ENCODE measurements around the gene KIFAP3. TPM values are rescaled to one million over a fixed set of nuclear protein-coding genes. Genes with fewer than 3 reads are reported as not detected.
A peak's percentile ranks its signal among the peaks of the same experiment; 100 is the strongest.
"Not testable (repeated sequence)": the region's sequence is repeated elsewhere in the genome, so short reads cannot be mapped to it uniquely, and the experiment has no call there.

KIFAP3 gene
- total RNA-seq, result 27.5 and 30.2 TPM in 2 replicates
- 27.5 and 42.9 TPM in 2 replicates for polyA plus RNA-seq
- 23.6 and 31.9 TPM in 2 replicates for polyA plus RNA-seq (2012)
- polyA minus RNA-seq (ENCODE audit: low replicate concordance), result 2.6 and 8.6 TPM in 2 replicates

DNA sequence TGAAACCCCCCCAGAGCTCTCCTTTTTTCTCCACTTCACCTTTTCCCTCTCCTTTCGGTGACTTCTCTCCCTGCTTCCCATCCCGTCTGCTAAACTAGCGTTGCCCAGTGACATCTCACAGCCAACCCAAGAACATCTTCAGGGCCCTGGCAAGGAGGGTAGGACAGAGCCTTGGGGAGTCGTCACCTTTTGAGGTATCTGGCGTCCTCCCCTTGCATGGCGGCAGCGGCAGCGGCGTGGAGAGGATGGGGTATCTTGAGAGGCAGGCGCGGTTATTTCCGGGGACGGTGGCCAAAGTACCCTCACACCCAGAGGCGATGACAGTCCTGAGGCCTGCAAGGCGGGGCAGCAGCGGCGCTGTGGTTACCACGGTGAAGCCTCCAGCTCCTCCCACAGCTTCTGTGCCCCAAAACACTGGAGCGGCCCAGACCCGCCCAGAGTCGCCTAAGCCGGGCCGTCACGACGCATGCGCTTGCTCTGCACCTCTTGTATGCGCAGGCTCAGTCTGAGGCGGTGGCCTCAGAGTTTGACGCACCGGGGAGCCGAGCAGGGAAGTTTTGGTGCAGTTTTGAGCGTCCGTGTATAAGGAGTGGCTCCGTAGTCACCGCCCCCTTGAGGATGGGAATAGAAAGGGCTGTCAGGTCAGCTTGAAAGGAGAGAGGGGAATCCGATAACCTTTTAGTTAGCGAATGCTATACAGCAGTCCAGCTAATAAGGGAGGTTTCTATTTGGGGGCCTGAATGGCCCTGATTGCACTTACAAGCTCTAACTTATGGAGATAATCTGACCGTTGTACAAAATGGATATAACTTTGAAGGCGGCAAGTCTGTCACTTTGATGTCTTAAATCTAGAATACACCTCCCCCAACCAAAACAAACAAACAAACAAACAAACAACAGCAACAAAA, at the start of gene KIFAP3:
KIFAP3 (minus strand) TSS at position 446 of the 908 bp plus-strand sequence; CDS start at position 218, 228 bp downstream.
- TF ChIP-seq, protein P1, sequence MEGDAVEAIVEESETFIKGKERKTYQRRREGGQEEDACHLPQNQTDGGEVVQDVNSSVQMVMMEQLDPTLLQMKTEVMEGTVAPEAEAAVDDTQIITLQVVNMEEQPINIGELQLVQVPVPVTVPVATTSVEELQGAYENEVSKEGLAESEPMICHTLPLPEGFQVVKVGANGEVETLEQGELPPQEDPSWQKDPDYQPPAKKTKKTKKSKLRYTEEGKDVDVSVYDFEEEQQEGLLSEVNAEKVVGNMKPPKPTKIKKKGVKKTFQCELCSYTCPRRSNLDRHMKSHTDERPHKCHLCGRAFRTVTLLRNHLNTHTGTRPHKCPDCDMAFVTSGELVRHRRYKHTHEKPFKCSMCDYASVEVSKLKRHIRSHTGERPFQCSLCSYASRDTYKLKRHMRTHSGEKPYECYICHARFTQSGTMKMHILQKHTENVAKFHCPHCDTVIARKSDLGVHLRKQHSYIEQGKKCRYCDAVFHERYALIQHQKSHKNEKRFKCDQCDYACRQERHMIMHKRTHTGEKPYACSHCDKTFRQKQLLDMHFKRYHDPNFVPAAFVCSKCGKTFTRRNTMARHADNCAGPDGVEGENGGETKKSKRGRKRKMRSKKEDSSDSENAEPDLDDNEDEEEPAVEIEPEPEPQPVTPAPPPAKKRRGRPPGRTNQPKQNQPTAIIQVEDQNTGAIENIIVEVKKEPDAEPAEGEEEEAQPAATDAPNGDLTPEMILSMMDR (conservative IDR thresholded peaks at IDR 0.05 in 1 of 2, IDR thresholded peaks at IDR 0.05 in 1 of 2; ENCODE audit: low read depth in 1 of 2, low read length in 2 of 2), result peak; percentile 53 to 69
- TF ChIP-seq EZH2 (IDR thresholded peaks at IDR 0.05; ENCODE audit: low read length, missing control alignments), result no peak
- peak; percentile 97 for DNase-seq (ENCODE audit: low read depth in 2 of 2)
- Histone ChIP-seq H3K27ac (ENCODE audit: insufficient read depth, low read length) (peak within 1 kb of the TSS; percentile 86), H3K36me3 (ENCODE audit: control insufficient read depth, insufficient read depth, low read length) (no peaks in the 10 kb centered on the region), H4K20me1 (ENCODE audit: control insufficient read depth, extremely low read depth, insufficient read depth, low read length) (no peaks in the 10 kb centered on the region), H3K9me3 (ENCODE audit: control insufficient read depth, insufficient read depth, low read depth, low read length) (no peaks in the 10 kb centered on the region), H3K4me3 (replicated peaks in 1 of 4; ENCODE audit: control extremely low read depth in 1 of 4, insufficient read depth in 1 of 4, low read depth in 3 of 4, low read length in 4 of 4) (peak within 1 kb of the TSS; percentile 91 to 99 (median 95)), H3K27me3 (ENCODE audit: control insufficient read depth, insufficient read depth, low read length) (no peaks in the 10 kb centered on the region), H3K9ac (ENCODE audit: insufficient read depth, low read length) (peak within 1 kb of the TSS; percentile 78), H3K79me2 (ENCODE audit: control insufficient read depth, insufficient read depth, low read length) (peaks cover 18% of the 10 kb centered on the region), H2AFZ (ENCODE audit: low read length) (peak within 1 kb of the TSS; percentile 98), H3K4me2 (ENCODE audit: extremely low read depth, insufficient read depth, low read length) (peak within 1 kb of the TSS; percentile 85), H3K4me1 (ENCODE audit: control insufficient read depth, extremely low read depth, insufficient read depth, low read length) (no peaks in the 10 kb centered on the region)

DNA sequence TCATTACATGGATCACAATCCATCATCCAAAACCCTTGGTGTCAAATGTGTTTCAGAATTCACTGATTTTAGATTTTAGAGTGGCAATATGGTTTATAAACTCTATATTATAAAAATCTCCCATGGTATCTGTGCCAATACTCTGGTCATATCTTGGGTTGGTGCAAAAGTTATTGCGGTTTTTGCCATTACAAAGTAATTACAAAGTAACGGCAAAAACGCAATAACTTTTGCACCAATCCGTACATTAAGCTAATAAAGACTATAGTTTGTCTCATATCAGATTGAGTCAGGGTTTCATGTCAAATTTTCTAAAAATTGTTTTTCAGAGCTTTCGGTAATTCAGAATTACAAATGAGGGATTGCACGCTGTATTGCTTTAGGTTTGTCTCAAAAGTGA, 47.9 kb upstream of the KIFAP3 start:
- Histone ChIP-seq H4K20me1 (ENCODE audit: control insufficient read depth, extremely low read depth, insufficient read depth, low read length) (no peaks in the 10 kb centered on the region), H3K9ac (ENCODE audit: insufficient read depth, low read length) (no peak overlapping the region), H2AFZ (ENCODE audit: low read length) (no peak overlapping the region), H3K4me3 (replicated peaks in 1 of 4; ENCODE audit: control extremely low read depth in 1 of 4, insufficient read depth in 1 of 4, low read depth in 3 of 4, low read length in 4 of 4) (no peak overlapping the region), H3K79me2 (ENCODE audit: control insufficient read depth, insufficient read depth, low read length) (no peaks in the 10 kb centered on the region), H3K27ac (ENCODE audit: insufficient read depth, low read length) (no peak overlapping the region), H3K27me3 (ENCODE audit: control insufficient read depth, insufficient read depth, low read length) (no peaks in the 10 kb centered on the region), H3K4me1 (ENCODE audit: control insufficient read depth, extremely low read depth, insufficient read depth, low read length) (no peaks in the 10 kb centered on the region), H3K4me2 (ENCODE audit: extremely low read depth, insufficient read depth, low read length) (no peak overlapping the region), H3K9me3 (ENCODE audit: control insufficient read depth, insufficient read depth, low read depth, low read length) (no peaks in the 10 kb centered on the region), H3K36me3 (ENCODE audit: control insufficient read depth, insufficient read depth, low read length) (no peaks in the 10 kb centered on the region)
- TF ChIP-seq, protein P1 (conservative IDR thresholded peaks at IDR 0.05 in 1 of 2, IDR thresholded peaks at IDR 0.05 in 1 of 2; ENCODE audit: low read depth in 1 of 2, low read length in 2 of 2), result no peak
- TF ChIP-seq EZH2 (IDR thresholded peaks at IDR 0.05; ENCODE audit: low read length, missing control alignments), result no peak
- DNase-seq (ENCODE audit: low read depth in 2 of 2), result no peak

DNA sequence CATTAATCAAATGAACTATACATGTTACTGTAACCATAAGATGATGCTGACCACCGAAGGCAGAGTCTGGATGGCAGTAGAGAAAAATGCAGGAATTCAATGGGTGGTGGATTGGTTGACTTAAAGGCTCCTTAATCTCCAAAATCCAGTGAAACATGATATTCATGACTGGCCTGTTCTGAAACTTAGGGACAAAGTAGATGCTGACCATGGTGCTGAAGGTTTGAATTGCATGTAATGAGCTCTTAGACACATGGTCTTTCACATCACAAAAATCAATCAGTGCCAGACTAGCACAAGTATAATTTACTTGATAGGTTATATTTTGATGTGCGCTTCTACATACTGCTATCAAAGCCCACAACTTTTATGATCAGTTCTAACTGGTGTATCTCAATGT, 40.4 kb upstream of the KIFAP3 start:
- H4K20me1 ChIP-seq (ENCODE audit: control insufficient read depth, extremely low read depth, insufficient read depth, low read length), result no peaks in the 10 kb centered on the region
- H3K79me2 ChIP-seq (ENCODE audit: control insufficient read depth, insufficient read depth, low read length), result no peaks in the 10 kb centered on the region
- H3K9me3 ChIP-seq (ENCODE audit: control insufficient read depth, insufficient read depth, low read depth, low read length), result no peaks in the 10 kb centered on the region
- no peak overlapping the region for H3K4me2 ChIP-seq (ENCODE audit: extremely low read depth, insufficient read depth, low read length)
- H3K36me3 ChIP-seq (ENCODE audit: control insufficient read depth, insufficient read depth, low read length), result no peaks in the 10 kb centered on the region
- H3K9ac ChIP-seq (ENCODE audit: insufficient read depth, low read length), result no peak overlapping the region
- H3K27ac ChIP-seq (ENCODE audit: insufficient read depth, low read length), result no peak overlapping the region
- DNase-seq (ENCODE audit: low read depth in 2 of 2), result peak; percentile 39 to 46
- H3K4me1 ChIP-seq (ENCODE audit: control insufficient read depth, extremely low read depth, insufficient read depth, low read length), result no peaks in the 10 kb centered on the region
- H3K27me3 ChIP-seq (ENCODE audit: control insufficient read depth, insufficient read depth, low read length), result no peaks in the 10 kb centered on the region
- TF ChIP-seq EZH2 (IDR thresholded peaks at IDR 0.05; ENCODE audit: low read length, missing control alignments), result no peak
- TF ChIP-seq, protein P1 (conservative IDR thresholded peaks at IDR 0.05 in 1 of 2, IDR thresholded peaks at IDR 0.05 in 1 of 2; ENCODE audit: low read depth in 1 of 2, low read length in 2 of 2), result no peak
- H2AFZ ChIP-seq (ENCODE audit: low read length), result no peak overlapping the region
- H3K4me3 ChIP-seq (replicated peaks in 1 of 4; ENCODE audit: control extremely low read depth in 1 of 4, insufficient read depth in 1 of 4, low read depth in 3 of 4, low read length in 4 of 4), result no peak overlapping the region

DNA sequence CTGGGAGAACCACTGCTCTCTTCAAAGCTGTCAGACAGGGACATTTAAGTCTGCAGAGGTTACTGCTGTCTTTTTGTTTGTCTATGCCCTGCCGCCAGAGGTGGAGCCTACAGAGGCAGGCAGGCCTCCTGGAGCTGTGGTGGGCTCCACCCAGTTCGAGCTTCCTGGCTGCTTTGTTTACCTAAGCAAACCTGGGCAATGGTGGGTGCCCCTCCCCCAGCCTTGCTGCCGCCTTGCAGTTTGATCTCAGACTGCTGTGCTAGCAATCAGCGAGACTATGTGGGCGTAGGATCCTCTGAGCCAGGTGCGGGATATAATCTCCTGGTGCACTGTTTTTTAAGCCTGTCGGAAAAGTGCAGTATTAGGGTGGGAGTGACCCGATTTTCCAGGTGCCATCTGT, 38.6 kb upstream of the KIFAP3 start:
- not testable (repeated sequence) for DNase-seq (ENCODE audit: low read depth in 2 of 2); H3K9me3 ChIP-seq (ENCODE audit: control insufficient read depth, insufficient read depth, low read depth, low read length)

More for the DNA sequence above, 38.6 kb upstream of the KIFAP3 start:
- not testable (repeated sequence) for H3K4me2 ChIP-seq (ENCODE audit: extremely low read depth, insufficient read depth, low read length); H4K20me1 ChIP-seq (ENCODE audit: control insufficient read depth, extremely low read depth, insufficient read depth, low read length); H3K27me3 ChIP-seq (ENCODE audit: control insufficient read depth, insufficient read depth, low read length); H3K9ac ChIP-seq (ENCODE audit: insufficient read depth, low read length); H2AFZ ChIP-seq (ENCODE audit: low read length); H3K36me3 ChIP-seq (ENCODE audit: control insufficient read depth, insufficient read depth, low read length); H3K4me1 ChIP-seq (ENCODE audit: control insufficient read depth, extremely low read depth, insufficient read depth, low read length); H3K27ac ChIP-seq (ENCODE audit: insufficient read depth, low read length); H3K79me2 ChIP-seq (ENCODE audit: control insufficient read depth, insufficient read depth, low read length); H3K4me3 ChIP-seq (replicated peaks in 1 of 4; ENCODE audit: control extremely low read depth in 1 of 4, insufficient read depth in 1 of 4, low read depth in 3 of 4, low read length in 4 of 4)
